Measurements from ENCODE around the gene RPLP2.

The RPLP2 gene

DNA sequence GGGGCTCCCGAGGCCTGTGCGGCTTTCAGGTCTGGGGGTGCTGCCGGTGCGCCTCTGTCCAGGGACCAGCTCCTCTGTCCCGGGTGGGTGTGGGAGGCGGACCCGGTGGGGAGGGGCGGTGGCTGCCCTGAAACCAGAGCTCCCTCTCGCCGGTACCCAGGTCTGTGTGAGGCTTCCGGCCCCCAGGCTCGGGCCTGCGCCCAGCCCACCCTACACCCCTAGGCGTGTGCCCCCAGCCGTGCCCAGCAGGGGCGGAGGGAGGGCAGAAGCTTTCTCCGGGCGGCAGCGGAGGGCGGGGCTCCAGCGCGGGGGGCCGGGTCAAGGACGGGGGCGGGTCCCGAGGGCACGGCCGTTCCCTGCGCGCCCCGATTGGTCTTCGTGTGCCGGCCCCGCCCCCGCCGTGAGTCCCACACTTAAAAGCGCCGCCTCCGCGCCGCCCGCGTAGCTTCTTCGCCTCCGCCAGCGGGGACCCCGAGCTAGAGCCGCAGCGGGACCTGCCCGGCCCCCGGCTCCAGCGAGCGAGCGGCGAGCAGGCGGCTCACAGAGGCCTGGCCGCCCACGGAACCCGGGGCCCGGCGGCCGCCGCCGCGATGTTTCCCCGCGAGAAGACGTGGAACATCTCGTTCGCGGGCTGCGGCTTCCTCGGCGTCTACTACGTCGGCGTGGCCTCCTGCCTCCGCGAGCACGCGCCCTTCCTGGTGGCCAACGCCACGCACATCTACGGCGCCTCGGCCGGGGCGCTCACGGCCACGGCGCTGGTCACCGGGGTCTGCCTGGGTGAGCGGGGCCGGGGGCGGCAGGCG, 9.6 kb downstream of the RPLP2 start:
- H3K9me3 ChIP-seq: no peaks in the 10 kb centered on the region
- peak; percentile 89 to 96 for DNase-seq
- peaks cover 5 to 48% (median 28%) of the 10 kb centered on the region in 4 donors for H3K4me1 ChIP-seq
- intact Hi-C loops (cut with DNase I; ENCODE audit: low total_unique reads): no loop called here
- peaks cover 0 to 4% of the 10 kb centered on the region in 2 donors for H3K27me3 ChIP-seq
- TF ChIP-seq, protein P1, sequence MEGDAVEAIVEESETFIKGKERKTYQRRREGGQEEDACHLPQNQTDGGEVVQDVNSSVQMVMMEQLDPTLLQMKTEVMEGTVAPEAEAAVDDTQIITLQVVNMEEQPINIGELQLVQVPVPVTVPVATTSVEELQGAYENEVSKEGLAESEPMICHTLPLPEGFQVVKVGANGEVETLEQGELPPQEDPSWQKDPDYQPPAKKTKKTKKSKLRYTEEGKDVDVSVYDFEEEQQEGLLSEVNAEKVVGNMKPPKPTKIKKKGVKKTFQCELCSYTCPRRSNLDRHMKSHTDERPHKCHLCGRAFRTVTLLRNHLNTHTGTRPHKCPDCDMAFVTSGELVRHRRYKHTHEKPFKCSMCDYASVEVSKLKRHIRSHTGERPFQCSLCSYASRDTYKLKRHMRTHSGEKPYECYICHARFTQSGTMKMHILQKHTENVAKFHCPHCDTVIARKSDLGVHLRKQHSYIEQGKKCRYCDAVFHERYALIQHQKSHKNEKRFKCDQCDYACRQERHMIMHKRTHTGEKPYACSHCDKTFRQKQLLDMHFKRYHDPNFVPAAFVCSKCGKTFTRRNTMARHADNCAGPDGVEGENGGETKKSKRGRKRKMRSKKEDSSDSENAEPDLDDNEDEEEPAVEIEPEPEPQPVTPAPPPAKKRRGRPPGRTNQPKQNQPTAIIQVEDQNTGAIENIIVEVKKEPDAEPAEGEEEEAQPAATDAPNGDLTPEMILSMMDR (IDR thresholded peaks at IDR 0.05): peak; percentile 39 to 58
- H3K27ac ChIP-seq: peak overlapping the region; percentile 97 to 100
- H3K36me3 ChIP-seq: peaks cover 27 to 35% (median 31%) of the 10 kb centered on the region in 3 donors
- H3K4me3 ChIP-seq: peak overlapping the region; percentile 88 to 97

DNA sequence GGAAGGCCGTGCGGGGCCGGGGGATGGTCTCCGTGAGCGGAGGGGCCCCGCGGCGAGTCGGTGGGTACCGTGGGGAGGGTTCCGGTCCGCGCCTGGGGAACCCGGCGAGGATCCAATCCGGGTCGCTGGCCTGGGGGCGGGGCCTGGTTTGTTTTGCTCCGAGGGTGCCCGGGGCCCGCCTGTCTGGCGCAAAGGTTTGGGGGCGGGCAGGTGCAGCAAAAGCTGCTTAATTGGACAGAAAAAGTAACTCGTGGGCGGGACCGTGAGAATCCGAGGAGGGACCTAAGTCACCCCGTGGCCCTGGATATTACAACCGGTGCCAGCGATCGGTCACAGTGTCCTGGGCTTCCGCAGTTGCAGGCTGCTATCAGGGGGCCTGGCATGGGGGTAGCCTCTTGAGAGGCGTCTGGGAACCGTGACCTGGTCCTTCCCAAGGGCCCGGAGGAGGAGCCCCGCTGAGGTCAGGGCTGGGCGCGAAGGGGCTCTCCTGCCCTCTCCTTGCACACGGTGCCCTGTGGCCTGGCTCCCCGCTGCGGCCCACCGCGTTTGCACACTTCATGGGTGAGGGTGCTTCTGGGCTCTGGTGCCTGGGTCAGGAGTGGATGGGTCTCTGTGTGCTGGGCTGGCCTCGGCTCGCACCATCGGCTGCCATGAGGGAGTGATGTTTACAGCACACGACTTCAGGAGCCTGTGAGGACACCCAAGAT, 10.3 kb downstream of the RPLP2 start:
- Histone ChIP-seq H3K4me3 (peak overlapping the region; percentile 88 to 97), H3K4me1 (peaks cover 5 to 55% (median 28%) of the 10 kb centered on the region in 4 donors), H3K27ac (peak overlapping the region; percentile 97 to 100), H3K36me3 (peaks cover 35 to 40% (median 38%) of the 10 kb centered on the region in 3 donors), H3K27me3 (peaks cover 0 to 12% of the 10 kb centered on the region in 2 donors), H3K9me3 (no peaks in the 10 kb centered on the region)
- intact Hi-C loops (cut with DNase I; ENCODE audit: low total_unique reads): no loop called here
- TF ChIP-seq, protein P1 (IDR thresholded peaks at IDR 0.05): no peak
- peak; percentile 93 to 97 for DNase-seq

DNA sequence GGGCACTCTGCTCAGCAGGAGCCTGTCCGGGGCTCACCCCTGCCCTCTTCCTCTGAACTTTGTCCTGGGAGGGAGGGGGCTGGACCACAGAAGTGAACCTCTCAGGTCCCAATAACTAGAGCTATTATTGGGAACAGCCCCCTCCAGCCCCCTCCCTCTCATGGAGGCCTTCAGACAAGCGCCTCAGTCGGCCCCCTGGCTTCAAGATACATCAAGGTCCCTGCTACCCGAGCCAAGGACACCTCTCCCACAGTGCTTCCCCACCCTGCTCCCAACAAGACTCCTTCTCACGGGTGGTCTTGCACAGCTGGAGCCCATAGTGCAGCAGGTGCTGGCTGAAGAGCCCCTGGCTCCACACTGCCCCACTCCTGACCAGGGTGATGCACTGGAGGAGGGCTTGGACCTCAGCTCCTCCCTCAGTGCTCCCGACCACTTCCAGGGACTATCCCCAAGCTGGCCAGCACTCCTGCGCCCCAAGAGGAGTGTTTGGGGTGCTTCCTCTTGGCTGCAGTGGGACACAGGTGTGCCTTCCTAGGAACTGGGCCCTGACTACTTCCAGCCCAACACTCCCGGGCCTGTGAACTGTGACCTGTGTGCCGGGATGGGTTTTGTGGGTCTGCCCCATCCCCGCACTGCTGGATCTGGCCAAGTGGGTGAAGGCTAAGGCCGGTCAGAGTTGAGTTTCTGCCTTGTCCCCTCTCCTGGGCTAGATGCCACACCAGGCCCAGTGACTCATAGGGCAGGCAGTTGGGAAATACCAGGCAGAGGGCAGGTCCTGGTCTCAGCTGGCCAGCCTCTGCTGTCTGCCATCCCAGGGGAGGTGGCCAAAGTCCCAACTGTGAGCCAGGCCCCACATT, 11.1 kb downstream of the RPLP2 start:
- no peaks in the 10 kb centered on the region for H3K9me3 ChIP-seq
- H3K27ac ChIP-seq: peak overlapping the region; percentile 97 to 100
- peak overlapping the region; percentile 88 to 97 for H3K4me3 ChIP-seq
- peaks cover 5 to 63% (median 28%) of the 10 kb centered on the region in 4 donors for H3K4me1 ChIP-seq
- intact Hi-C loops (cut with DNase I; ENCODE audit: low total_unique reads): no loop called here
- peaks cover 0 to 19% of the 10 kb centered on the region in 2 donors for H3K27me3 ChIP-seq
- peaks cover 43 to 46% (median 46%) of the 10 kb centered on the region in 3 donors for H3K36me3 ChIP-seq
- DNase-seq: peak; percentile 91 to 97
- TF ChIP-seq, protein P1 (IDR thresholded peaks at IDR 0.05): no peak

DNA sequence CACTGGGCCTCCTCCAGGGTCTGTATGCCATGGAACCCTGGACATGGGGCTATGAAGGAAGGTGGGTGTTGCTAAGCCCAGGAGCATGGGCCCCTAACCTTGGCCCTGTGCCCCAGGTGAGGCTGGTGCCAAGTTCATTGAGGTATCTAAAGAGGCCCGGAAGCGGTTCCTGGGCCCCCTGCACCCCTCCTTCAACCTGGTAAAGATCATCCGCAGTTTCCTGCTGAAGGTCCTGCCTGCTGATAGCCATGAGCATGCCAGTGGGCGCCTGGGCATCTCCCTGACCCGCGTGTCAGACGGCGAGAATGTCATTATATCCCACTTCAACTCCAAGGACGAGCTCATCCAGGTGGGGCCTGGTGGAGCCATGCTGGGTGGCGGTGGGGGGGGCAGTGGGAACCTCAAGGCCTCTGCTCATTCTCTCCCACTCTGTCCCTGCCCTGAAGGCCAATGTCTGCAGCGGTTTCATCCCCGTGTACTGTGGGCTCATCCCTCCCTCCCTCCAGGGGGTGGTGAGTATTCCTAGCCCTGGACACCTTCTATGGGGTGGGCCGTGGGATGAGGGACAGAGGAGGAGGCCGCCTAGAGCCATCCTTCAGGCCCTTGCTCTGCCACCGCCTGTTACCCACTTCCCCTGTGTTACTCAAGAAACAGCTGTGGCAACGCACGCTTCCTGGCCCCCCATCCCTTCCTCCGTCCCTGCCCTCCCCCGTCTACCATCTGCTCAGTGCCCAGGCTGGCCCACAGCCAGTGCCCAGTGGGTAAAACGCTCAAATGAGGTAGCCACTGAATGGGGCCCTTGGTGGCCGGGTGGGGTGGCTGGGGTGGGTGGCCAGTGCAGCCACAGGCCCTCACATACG, 12.0 kb downstream of the RPLP2 start:
- DNase-seq: peak in 1 of 2 donors; percentile 65
- TF ChIP-seq, protein P1 (IDR thresholded peaks at IDR 0.05): no peak
- H3K27me3 ChIP-seq: peaks cover 0 to 27% of the 10 kb centered on the region in 2 donors
- peak overlapping the region; percentile 97 to 100 for H3K27ac ChIP-seq
- H3K4me3 ChIP-seq: peak overlapping the region; percentile 88 to 97
- H3K9me3 ChIP-seq: no peaks in the 10 kb centered on the region
- H3K36me3 ChIP-seq: peaks cover 44 to 47% (median 46%) of the 10 kb centered on the region in 3 donors
- intact Hi-C loops (cut with DNase I; ENCODE audit: low total_unique reads): no loop called here
- H3K4me1 ChIP-seq: peaks cover 5 to 69% (median 33%) of the 10 kb centered on the region in 4 donors

Measured in tibial artery (tissue), 4 donors.